Stimulated activated CD4-positive, alpha-beta T cell treated with anti-CD3 and anti-CD28 coated beads, Interleukin-2, amount 100 ng/mL, for 4 hours (primary cell): ENCODE measurements around the gene PLAAT3.
"Not testable (repeated sequence)": the region's sequence is repeated elsewhere in the genome, so short reads cannot be mapped to it uniquely, and the experiment has no call there.

ENCODE experiments used
- DNase-seq: peaks from one replicate; pipeline ENCODE4 v3.0.0-alpha.2; 2020; ENCODE audit warnings: low read depth

PLAAT3 gene

DNA sequence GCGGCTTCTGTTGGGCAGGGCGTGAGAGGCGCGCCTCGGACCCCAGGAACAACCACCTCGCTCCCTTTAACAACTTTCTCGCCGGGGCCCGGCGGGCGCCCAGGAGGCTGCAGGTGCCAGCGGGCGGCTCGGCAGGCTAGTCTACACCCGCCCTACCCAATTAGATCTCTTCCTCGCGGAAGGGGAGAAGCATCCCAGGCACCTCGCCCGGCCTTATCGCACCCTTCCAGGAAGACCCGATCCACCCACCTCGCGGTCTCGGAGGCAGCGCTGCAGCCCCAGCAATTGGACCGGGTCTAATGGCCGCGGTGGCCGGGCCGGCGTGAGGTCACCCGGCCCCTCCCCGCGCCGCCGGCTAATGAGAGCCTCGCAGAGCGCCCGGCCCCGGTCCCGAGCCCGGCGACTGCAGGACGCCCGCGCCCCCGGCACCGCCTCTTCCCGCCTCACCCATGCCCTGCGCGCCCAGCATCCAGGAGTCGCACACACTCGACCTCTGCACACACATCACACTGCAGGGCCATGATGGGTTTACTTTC, at the start of gene PLAAT3:
Gene PLAAT3, minus strand, starts transcription at position 298 of the 536 bp plus-strand sequence. CDS start 419 bp downstream, outside the sequence.
- no peak for DNase-seq

- no peak for DNase-seq
Measured at GRCh38 chr11:63663809-63664208, 49.6 kb upstream of the PLAAT3 start.

DNA sequence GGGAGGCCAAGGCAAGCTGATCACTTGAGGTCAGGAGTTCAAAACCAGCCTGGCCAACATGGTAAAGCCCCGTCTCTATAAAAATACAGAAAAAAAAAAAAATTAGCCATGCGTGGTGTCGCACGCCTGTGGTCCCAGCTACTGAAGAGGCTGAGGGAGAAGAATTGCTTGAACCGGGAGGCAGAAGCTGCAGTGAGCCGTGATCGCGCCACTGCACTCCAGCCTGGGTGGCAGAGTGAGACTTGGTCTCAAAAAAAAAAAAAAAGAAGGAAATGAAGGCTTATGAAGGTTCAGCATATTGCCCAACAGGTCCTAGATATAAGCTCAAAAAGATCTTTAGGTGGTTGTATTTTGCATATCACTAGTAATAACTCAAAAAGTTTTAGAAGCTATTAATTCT, 46.7 kb upstream of the PLAAT3 start:
- no peak for DNase-seq

DNA sequence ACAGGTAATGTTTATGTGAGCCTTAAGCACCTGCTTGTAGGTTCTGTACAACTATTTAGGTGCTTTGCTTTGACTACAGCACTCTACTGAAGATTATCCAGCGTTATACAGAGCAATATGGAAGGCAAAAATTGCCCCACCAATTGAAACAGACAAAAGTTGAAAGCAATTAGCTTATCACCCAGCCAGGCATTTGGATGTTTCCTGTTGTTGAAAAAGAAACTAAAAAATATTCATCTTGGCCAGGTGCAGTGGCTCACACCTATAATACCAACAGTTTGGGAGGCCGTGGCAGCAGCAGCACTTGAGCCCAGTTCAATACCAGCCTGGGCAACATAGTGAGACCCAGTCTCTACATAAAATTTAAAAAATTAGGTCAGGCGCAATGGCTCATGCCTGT, 38.4 kb upstream of the PLAAT3 start:
- no peak for DNase-seq

- DNase-seq = no peak
Measured at GRCh38 chr11:63643205-63643604, 29.0 kb upstream of the PLAAT3 start.

DNA sequence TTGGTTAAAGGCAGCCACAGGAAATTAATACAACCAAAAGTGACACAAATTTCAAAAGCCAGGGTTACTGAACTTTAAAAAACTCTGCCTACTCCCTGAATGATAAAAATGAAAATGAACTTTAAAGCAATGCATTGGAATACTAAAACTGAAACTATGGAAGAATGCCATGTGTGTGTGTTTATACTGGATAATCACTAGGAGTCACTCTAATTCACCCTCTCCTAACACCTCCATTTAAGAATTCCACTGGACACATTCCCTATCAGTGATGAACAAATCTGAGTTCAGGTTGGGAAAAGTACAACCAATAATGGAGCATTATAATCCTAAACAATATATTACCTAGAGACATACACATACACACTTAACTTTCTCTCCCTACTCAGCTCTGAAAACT, 27.5 kb upstream of the PLAAT3 start:
- no peak for DNase-seq

DNA sequence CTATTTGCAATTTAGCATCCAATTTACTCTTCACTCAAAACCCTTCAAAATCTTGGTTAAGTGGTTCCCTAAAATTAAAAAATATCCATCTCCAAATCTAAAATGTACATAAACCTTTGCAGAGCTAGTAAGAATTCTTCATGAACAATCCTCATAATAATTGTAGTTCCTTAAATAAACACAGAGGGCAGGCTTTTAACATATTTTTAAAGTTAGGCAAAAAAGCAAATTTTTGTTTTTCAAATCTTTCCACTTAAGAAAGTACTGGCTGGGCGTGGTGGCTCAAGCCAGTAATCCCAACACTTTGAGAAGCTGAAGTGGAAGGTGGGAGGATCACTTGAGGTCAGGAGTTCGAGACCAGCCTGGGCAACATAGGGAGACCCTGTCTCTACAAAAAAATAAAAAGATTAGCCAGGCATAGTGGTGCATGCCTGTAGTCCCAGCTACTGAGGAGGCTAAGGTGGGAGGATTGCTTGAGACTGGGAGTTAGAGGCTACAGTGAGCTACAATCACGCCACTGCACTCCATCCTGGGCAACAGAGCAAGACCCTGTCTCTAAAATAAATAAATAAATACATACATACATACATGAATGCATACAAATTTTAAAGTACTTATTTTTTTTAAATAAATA, 25.1 kb upstream of the PLAAT3 start:
- no peak for DNase-seq

- DNase-seq = not testable (repeated sequence)
Measured at GRCh38 chr11:63638436-63638835, 24.2 kb upstream of the PLAAT3 start.

DNA sequence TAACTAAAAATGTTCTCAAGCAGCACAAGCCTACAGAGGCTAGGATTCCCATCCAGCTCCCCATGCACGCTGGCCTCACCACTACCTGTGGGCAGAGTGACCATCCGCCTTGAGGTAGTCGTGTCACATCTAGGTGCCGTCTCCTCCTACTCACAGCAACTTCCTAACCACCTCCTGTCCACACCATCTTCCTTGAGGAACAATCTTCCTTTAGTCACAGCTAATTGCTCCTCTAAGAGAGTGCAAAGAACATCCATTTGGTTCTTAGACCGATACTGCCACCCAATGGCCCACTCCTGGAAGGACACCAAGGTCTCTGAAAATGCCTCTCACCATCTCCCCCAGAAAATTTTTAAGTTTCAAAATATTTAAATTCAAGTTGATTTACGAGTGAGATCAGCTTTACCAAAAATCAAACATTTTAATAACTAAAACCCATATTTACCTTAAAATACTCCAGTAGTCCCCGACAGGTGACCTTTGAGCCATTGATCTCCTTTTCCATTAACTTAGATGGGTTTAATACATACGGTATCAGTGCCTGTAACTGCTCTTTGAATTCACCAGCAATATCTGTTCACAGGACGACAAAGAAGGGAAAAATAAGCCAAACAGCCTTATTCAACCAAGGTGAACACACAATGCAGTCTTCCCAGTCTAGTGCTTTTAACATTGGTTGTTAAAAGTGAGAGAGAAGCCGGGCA, 21.7 kb upstream of the PLAAT3 start:
- peak; percentile 49 for DNase-seq

GRCh38 chr11:63629426-63629825, 15.2 kb upstream of the PLAAT3 start:
- DNase-seq = no peak

DNA sequence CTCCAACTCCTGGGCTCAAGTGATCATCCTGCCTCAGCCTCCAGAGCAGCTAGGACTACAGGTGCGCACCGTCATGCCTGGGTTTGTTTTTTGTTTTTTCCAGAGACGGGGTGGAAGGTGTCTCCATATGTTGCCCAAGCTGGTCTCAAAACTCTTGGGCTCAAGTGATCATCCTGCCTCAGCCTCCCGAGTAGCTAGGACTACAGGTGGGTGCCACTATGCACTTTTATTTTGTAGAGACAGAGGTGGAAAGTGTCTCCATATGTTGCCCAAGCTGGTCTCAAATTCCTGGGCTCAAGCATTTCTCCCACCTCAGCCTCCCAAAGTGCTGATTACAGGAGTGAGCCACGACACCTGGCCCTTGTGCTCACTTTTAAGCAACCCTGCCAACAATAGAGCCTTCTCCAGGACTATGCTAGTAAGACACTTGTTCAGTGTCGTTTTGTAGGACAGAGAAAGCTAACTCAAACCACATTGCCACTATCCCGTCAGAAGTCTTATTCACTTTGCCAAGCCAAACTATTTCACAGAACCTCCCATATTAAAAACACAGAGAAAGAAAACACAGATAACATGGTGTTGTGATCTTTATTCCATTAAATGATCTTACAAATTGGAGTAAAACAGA, 9.4 kb upstream of the PLAAT3 start:
- no peak for DNase-seq

- no peak for DNase-seq
Measured at GRCh38 chr11:63622323-63622722, 8.1 kb upstream of the PLAAT3 start.

DNA sequence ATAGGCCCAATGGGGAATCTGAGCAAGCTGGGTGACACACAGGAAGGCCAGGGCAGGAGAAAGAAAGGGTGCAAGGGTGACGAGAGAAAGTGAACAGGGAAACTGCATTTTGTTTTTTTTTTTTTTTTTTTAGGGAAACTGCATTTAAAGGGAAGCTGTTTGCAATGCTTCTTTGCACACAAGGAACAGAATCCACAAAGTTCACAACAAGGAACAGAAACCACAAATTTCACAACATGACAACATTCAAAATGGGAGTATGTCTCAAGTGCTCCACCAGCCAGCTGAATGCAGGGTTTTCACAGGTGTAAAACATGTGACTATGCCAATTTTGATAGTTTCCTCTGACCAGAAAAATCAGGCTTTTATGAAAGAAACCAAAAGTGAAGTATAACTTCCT, 6.8 kb upstream of the PLAAT3 start:
- no peak for DNase-seq

DNA sequence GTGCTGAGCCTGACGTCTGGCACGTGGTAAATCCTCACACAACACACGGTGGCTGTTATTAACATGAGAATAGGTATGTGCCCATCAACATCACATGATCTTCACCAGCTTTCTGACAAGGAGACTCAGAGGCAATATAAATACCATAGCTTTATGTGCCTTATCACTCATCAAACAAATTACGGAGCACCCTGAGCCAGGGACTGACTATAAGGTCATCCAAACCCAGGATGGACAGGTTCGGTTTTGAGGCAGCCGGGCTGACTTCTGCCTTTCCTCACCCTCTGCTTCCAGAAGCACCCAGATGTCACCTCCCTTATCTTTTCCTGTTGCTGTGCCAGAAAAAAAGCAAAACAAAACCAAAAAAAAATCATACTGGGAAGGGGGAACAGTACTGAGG, 5.7 kb upstream of the PLAAT3 start:
- DNase-seq = no peak

- not testable (repeated sequence) for DNase-seq
Measured at GRCh38 chr11:63617686-63618085, 3.5 kb upstream of the PLAAT3 start.

- DNase-seq = no peak
Measured at GRCh38 chr11:63616953-63617352, 2.7 kb upstream of the PLAAT3 start.

GRCh38 chr11:63613517-63614135, 607 bp downstream of the PLAAT3 start:
- DNase-seq = peak; percentile 5

DNA sequence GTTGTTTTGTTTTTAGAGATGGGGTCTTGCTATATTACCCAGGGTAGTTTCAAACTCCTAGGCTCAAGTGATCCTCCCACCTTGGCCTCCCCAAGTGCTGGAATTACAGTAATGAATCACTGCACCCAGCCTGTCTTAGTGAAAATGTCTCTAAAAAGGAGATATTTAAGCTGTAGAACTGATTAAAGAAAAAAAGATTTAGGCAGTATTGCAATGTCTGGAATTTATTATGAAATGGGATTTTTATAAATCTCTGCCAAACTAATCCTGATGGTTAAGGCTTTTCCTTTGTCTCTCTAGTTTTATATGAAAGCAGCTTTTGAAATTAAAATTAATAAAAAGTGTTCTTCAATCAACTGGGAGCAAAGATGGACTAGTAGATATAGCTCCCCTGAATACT, 2.1 kb downstream of the PLAAT3 start:
- no peak for DNase-seq

DNA sequence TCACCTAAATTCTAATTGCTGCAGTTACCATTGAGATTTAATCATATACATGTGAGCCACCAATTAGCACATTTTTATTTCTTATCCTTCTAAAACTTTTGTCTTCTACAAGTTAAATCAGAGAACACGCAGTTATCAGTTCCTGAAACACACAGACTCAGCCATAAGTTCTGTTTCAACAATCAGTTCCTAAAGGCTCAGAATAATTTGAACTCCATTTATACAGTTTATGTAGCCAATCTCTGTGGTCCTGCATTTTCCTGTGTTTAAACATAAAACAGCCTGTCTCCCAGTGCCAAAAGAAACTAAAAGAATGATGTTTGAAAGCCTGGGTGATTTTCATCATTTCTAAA, 2.9 kb downstream of the PLAAT3 start:
- no peak for DNase-seq

DNA sequence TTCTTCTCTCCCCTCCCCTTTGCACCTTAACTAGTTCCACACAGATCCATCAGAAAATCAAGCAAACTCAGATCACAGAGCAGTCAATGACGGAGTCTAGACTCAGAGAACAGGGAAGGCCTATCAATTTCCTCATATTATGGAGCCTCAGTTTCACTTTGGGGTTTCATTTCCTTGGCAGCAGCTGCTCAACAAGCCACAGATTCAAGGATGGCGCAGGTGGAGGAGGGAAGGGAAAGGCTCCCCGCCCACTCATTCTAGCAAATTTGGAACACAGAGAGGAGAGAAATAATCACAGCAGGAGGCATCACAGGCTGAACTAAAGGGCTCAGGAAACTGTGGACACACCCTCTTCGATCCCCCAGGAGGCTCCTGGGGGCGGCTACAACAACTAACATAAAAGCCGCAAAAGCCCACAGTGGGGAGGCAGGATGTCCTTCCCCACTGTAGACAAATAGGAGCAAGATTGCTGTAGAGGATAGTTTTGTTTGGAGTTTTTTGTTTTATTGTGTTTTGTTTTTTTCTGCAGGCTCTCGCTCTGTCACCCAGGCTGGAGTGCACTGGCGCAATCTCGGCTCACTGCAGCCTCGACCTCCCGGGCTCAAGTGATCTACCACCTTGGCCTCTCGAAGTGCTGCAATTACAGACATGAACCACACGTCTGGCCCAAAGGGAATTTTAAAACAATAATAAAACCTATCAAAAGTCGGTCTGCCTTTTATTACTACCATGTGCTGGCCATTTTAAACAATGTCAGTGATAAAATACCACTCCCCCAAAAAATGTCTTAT, 3.4 kb downstream of the PLAAT3 start:
- DNase-seq = no peak

GRCh38 chr11:63609971-63610580, 4.2 kb downstream of the PLAAT3 start:
- DNase-seq = no peak

DNA sequence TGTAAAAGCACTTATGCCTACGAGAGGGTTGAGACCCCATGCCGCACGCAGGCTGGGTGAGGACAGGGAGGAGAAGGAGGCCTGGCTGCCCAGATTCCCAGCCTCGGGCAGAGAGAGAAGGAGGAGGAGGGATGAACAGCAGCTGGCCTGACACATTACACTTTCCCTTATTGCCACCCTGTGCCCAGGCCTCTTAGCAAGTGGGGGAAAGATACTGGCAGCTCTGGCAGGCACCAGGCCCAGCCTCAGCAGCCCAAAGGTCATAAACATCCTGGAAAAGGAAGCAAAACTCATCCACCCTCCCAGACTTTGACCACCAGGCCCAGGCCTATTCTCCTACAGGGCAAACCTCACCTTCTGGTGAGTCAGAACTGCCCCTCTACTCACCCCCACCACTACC, 4.7 kb downstream of the PLAAT3 start:
- no peak for DNase-seq
